Muscle of back (tissue), 13 donors: ENCODE data around the gene EIF4EBP2. TPM values are rescaled to one million over a fixed set of nuclear protein-coding genes. Genes with fewer than 3 reads are reported as not detected.

Source experiments
- DNase-seq, 3 donors: peaks; one replicate each; pipeline versions ENCODE4 v3.0.0 to v3.0.0-alpha.2; 2013
- long read RNA-seq, 9 donors: transcript quantifications; one replicate each; lab custom pipeline, GENCODE V29; 2026
- polyA plus RNA-seq, 10 donors: library from polyadenylated mRNA; unstranded; fragments of 120-200 nt; gene quantifications; one replicate each; pipeline ENCODE4 v1.2.1, GENCODE V29; 2013; ENCODE audit not compliant: insufficient read length in 10 of 10

Gene EIF4EBP2, protein sequence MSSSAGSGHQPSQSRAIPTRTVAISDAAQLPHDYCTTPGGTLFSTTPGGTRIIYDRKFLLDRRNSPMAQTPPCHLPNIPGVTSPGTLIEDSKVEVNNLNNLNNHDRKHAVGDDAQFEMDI
- polyA plus RNA-seq: 10 to 100 TPM; 47.3 to 77.6 (median 60.7) TPM
- long read RNA-seq, donor 1, full-length matches to known transcripts: 36 of 47 reads
- long read RNA-seq, donor 1, partial matches to known transcripts: 11 of 47 reads
- long read RNA-seq, donor 1, other reads (novel, unspliced or antisense): 0 of 47 reads
- long read RNA-seq, donor 2, full-length matches to known transcripts: 21 of 21 reads
- long read RNA-seq, donor 2, partial matches to known transcripts: 0 of 21 reads
- long read RNA-seq, donor 2, other reads (novel, unspliced or antisense): 0 of 21 reads
- long read RNA-seq, donor 3: 0 reads
- long read RNA-seq, donor 4, full-length matches to known transcripts: 17 of 17 reads
- long read RNA-seq, donor 4, partial matches to known transcripts: 0 of 17 reads
- long read RNA-seq, donor 4, other reads (novel, unspliced or antisense): 0 of 17 reads
- long read RNA-seq, donor 5, full-length matches to known transcripts: 58 of 196 reads
- long read RNA-seq, donor 5, partial matches to known transcripts: 138 of 196 reads
- long read RNA-seq, donor 5, other reads (novel, unspliced or antisense): 0 of 196 reads
- long read RNA-seq, donor 6, full-length matches to known transcripts: 34 of 34 reads
- long read RNA-seq, donor 6, partial matches to known transcripts: 0 of 34 reads
- long read RNA-seq, donor 6, other reads (novel, unspliced or antisense): 0 of 34 reads
- long read RNA-seq, donor 7, full-length matches to known transcripts: 23 of 23 reads
- long read RNA-seq, donor 7, partial matches to known transcripts: 0 of 23 reads
- long read RNA-seq, donor 7, other reads (novel, unspliced or antisense): 0 of 23 reads
- long read RNA-seq, donor 8, full-length matches to known transcripts: 20 of 20 reads
- long read RNA-seq, donor 8, partial matches to known transcripts: 0 of 20 reads
- long read RNA-seq, donor 8, other reads (novel, unspliced or antisense): 0 of 20 reads
- long read RNA-seq, donor 9, full-length matches to known transcripts: 5 of 5 reads
- long read RNA-seq, donor 9, partial matches to known transcripts: 0 of 5 reads
- long read RNA-seq, donor 9, other reads (novel, unspliced or antisense): 0 of 5 reads

DNA sequence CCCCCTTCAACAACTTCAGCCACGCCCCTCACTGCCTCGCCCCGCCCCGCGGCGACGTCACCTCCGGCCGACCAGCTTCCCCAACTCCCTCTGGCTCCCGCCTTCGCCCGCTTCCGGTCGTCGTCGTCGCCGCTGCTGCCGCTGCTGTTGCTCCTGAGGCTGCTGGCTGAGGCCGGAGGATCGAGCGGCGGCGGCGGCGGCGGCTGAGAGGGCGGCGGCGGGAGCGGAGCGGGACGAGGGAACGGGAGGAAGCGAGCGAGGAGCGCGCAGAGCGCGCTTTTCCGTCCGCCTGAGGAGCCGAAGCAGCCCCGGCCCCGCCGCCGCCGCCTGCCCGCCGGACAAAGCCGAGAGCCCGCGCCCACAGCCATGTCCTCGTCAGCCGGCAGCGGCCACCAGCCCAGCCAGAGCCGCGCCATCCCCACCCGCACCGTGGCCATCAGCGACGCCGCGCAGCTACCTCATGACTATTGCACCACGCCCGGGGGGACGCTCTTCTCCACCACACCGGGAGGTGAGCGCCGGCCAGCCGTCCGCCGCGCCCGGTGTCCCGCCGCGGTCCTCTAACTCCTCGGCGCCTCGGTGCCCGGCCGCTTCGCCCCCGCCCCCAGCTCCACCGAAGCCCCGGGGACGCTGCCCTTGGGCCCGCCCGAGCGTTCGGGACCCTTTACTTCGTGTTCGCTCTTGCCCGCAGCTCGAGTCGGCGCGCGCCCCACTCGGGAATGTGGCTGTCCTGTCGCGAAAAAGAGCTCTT, at the start of gene EIF4EBP2:
TSS of gene EIF4EBP2 (plus strand) at position 110 of the 751 bp plus-strand sequence. CDS start at position 367, 257 bp downstream.
- peak; percentile 96 to 99 (median 99) for DNase-seq

DNA sequence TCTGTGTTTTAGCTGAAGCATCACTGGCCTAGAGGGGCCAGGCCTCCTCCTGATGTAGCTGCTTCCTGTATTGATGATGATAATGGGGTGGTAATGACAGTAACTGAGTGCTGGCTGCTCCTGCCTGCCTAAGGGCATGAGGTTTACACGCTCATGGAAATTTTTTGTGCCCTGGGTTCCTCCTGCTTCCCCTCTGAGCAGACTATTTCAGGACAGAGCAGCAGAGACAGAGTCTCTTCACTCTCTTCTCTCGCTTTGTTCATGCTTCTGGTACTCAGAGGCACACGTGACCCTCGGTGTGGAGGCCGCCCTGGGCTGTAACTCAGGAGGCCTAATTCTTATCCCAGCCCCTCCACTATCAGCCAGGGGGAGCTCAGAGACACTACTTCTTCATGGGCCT, 49.4 kb upstream of the EIF4EBP2 start:
- no peak for DNase-seq

- DNase-seq: peak in 1 of 3 donors; percentile 29
Observed at GRCh38 chr10:70355051-70356021, 48.6 kb upstream of the EIF4EBP2 start.

DNA sequence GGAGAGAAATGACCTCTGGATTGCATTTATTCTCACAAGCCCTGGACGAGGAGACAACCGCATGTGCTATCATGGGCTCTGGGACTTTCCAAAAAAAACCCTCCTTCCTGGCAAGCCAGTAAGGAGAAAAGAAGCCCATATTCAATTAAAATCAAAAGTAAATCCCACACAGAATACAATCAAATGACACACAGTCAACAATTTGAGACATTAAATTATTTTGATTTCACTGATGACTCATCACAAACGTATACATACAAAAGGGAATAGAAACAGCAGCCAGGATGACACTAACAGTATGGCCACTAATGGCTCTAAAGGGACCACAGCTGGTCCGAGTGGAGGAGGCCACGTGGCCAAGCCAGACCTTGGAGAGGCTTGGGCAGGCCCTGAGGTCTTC, 46.4 kb upstream of the EIF4EBP2 start:
- peak in 2 of 3 donors; percentile 33 to 63 for DNase-seq

DNA sequence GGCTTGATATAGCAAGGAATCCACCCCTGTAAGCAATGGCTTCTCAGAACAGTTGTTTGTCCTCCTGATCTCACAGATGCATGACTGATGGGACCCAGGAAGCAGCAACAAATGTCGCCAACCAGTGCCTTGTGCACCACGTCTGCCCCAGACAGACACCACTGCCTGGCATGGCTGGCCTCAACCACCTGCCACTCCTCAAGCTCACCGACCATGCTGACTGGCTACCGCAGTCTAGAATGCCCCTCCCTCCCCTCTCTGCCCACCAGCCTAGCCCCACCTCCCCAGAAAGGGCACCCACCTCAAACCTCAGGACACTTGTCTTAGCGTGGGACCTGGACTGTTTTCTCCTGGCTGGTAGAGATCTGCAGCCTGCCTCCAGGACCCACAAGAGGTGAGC, 45.5 kb upstream of the EIF4EBP2 start:
- peak in 1 of 3 donors; percentile 18 for DNase-seq

- no peak for DNase-seq
Observed at GRCh38 chr10:70359017-70359550, 44.9 kb upstream of the EIF4EBP2 start.

DNA sequence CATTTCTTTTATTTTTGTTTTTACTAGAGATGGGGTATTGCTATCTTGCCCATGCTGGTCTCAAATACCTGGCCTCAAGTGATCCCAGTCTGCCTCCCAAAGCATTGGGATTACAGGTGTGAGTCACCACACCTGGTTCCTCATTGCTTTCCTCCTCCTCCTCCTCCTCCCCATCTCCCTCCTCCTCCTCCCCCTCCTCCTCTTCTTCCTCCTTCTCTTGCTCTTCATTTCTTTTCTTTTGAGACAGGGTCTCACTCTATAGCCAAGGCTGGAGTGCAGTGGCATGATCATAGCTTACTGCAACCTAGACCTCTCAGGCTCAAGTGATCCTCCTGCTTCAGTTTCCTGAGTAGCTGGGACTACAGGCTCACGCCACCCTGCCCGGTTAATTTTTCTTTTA, 43.7 kb upstream of the EIF4EBP2 start:
- no peak for DNase-seq

- DNase-seq: no peak
Observed at GRCh38 chr10:70362328-70362727, 41.6 kb upstream of the EIF4EBP2 start.

GRCh38 chr10:70363292-70363691, 40.7 kb upstream of the EIF4EBP2 start:
- no peak for DNase-seq

- peak; percentile 88 to 94 (median 90) for DNase-seq
Observed at GRCh38 chr10:70363971-70364771, 39.8 kb upstream of the EIF4EBP2 start.

DNA sequence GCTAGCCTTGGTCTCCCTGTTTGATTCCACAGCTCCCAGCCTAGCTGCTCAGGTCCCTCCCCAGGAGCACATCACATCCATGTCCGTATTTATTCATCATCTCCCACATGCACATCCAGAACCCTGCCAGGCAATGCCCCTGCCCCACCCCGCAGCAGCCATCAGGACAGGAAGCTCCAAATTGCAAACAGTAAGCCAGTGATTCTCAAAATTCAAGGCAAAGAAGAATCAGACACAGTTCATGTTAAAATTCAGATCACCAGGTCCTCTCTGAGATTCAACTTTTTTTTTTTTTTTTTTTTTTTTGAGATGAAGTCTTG, 39.2 kb upstream of the EIF4EBP2 start:
- no peak for DNase-seq

GRCh38 chr10:70367195-70367796, 36.6 kb upstream of the EIF4EBP2 start:
- no peak for DNase-seq

DNA sequence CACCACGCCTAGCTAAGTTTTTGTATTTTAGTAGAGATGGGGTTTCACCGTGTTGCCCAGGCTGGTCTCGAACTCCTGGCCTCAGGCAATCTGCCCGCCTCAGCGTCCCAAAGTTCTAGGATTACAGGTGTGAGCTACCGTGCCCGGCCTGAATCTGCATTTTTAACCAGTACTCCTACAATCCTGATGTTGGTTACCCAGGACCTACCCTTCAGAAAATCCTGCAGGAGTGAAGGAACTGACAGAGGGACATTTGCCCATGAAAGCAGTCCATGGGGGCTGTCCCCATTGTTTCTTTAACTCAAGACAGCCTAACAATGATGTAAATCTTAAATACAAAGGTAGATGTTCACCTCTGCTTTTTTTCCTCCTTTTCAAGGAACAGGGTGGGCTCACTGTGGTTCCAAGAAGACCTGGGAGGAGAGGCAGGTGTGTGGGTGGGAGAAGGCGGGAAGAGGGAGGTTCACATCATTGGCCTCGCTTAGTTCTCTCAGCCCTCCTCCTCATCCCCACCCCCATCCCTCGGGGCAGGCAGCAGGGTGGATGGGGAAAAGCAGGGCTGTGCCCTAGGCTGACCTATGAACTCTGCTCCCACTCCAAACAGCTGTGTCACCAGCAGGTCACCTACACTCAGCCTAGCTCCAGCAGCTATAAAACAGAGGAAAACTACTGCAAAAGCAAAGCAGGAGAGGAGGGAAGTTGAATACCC, 35.0 kb upstream of the EIF4EBP2 start:
- DNase-seq: no peak

DNA sequence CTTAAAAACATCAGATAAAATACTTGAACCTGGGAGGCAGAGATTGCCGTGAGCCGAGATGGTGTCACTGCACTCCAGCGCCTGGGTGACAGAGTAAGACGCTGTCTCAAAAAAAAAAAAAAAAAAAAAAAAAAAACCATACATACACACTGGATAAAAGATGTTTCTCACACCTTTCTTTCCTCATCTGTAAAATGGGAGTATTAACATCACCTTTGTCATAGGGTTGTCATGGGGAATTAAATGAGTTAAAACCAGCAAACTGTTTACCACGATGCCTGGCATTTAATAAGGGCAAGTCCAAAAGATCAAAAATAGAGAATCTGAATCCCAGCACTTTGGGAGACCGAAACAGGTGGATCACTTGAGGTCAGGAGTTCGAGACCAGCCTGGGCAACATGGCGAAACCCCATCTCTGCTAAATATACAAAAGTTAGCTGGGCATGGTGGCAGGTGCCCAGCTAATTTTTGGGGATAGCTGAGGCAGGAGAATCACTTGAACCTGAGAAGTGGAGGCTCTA, 34.4 kb upstream of the EIF4EBP2 start:
- no peak for DNase-seq

DNA sequence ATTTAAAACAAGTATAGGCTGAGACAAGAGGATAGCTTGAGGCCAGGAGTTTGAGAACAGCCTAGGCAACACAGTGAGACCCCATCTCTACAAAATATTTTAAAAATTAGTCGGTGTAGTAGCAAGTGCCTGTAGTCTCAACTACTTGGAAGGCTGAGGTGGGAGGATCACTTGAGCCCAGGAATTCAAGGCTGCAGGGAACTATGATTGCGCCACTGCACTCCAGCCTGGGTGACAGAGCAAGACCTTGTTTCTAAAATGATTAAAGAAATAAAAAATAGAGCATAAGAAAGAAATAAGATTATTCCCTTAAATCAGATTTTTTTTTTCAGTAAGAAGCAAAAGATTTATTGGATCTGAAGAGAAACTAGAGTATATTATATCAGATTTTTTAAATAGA, 33.2 kb upstream of the EIF4EBP2 start:
- no peak for DNase-seq

GRCh38 chr10:70371846-70372245, 32.1 kb upstream of the EIF4EBP2 start:
- DNase-seq: no peak

- DNase-seq: no peak
Observed at GRCh38 chr10:70374775-70375614, 28.9 kb upstream of the EIF4EBP2 start.
